ENCODE measurements around the gene TYMS. TPM values are rescaled to one million over a fixed set of nuclear protein-coding genes. Genes with fewer than 3 reads are reported as not detected.

Gene TYMS
- total RNA-seq, 2 donors from 2014 or later = 32.8 to 131 TPM

- Histone ChIP-seq H3K27me3 (no peaks in the 10 kb centered on the region), H3K9ac (ENCODE audit: low read depth in 2 of 2, low read length in 2 of 2) (no peak overlapping the region), H3K4me1 (no peaks in the 10 kb centered on the region), H3K4me3 (no peak overlapping the region), H3K27ac (no peak overlapping the region), H3K36me3 (no peaks in the 10 kb centered on the region), H3K9me3 (no peaks in the 10 kb centered on the region)
- no peak for DNase-seq
- intact Hi-C loops (cut with DNase I) = no loop called here
- no peak for TF ChIP-seq CTCF (IDR thresholded peaks at IDR 0.05)
Observed at GRCh38 chr18:629269-630150, 27.9 kb upstream of the TYMS start.

DNA sequence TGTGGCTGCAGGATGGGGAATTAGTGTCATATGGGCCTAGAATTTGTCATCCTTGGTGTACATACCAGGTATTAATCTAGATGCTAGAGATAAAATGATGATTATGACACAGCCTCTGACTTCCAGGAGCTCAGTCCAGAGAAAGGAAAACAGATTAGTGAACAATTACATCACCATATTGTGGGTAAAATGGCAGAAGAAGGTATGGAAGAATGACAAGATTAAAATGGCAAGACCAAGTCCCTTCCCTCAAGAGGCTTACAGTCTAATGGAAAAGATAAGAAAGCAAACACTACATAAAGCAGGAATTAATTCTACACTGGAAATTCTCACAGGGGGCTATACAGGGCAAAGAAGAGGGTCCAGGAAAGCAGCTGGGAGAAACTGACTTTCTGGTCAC lies 25.9 kb upstream of the TYMS start:
- H3K27me3 ChIP-seq = no peaks in the 10 kb centered on the region

DNA sequence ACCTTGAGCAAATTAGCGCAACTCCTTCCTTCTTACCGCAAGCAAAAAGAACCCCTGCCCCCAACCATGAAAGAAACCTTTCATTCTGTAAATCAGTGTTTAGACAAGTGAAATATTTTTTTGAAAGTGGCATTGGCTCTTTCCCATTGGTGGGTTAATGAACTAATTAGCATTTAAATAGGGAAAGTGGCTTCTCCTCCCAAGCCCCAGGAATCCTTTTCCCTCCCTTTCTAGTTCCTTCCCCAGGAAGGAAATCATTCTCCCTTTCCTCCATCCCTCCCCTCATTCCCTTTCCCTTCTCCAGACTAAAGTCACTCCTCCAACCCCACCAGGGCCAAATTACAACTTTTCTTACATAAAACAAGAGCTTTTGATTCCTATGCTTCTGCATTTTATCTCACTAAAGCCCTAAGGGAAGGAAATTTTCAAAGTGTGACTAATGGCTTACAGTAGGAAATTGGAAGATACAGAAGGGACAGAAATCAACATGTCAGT lies 22.9 kb upstream of the TYMS start:
- Histone ChIP-seq H3K9ac (ENCODE audit: low read depth in 2 of 2, low read length in 2 of 2) (no peak overlapping the region), H3K9me3 (no peaks in the 10 kb centered on the region), H3K27me3 (no peaks in the 10 kb centered on the region), H3K4me1 (no peaks in the 10 kb centered on the region), H3K27ac (no peak overlapping the region), H3K4me3 (no peak overlapping the region), H3K36me3 (no peaks in the 10 kb centered on the region)
- intact Hi-C loops (cut with DNase I) = no loop called here
- no peak for DNase-seq
- no peak for TF ChIP-seq CTCF (IDR thresholded peaks at IDR 0.05)

More for the DNA sequence above, 25.9 kb upstream of the TYMS start:
- Histone ChIP-seq H3K4me3 (no peak overlapping the region), H3K27ac (no peak overlapping the region), H3K9me3 (no peaks in the 10 kb centered on the region), H3K4me1 (no peaks in the 10 kb centered on the region), H3K9ac (ENCODE audit: low read depth in 2 of 2, low read length in 2 of 2) (no peak overlapping the region), H3K36me3 (no peaks in the 10 kb centered on the region)
- no peak for TF ChIP-seq CTCF (IDR thresholded peaks at IDR 0.05)
- intact Hi-C loops (cut with DNase I) = no loop called here
- DNase-seq = no peak

DNA sequence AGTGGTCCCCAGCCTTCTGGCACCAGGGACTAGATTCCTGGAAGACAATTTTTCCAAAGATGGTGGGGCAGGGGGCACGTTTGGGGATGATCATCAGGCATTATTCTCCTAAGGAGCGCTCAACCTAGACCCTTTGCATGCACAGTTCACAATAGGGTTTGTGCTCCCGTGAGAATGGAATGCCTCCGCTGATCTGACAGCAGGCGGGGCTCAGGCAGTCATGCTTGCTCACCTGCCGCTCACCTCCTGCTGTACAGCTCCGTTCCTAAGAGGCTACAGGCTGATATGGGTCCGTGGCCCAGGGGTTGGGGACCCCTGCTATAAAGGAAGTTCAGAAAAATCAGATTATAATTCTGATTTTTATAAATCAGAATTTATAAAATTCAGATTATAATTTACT lies 22.3 kb upstream of the TYMS start:
- Histone ChIP-seq H3K9me3 (no peaks in the 10 kb centered on the region), H3K4me3 (no peak overlapping the region), H3K4me1 (no peaks in the 10 kb centered on the region), H3K27ac (no peak overlapping the region), H3K36me3 (no peaks in the 10 kb centered on the region), H3K27me3 (no peaks in the 10 kb centered on the region), H3K9ac (ENCODE audit: low read depth in 2 of 2, low read length in 2 of 2) (no peak overlapping the region)
- no peak for TF ChIP-seq CTCF (IDR thresholded peaks at IDR 0.05)
- no peak for DNase-seq
- intact Hi-C loops (cut with DNase I) = no loop called here

DNA sequence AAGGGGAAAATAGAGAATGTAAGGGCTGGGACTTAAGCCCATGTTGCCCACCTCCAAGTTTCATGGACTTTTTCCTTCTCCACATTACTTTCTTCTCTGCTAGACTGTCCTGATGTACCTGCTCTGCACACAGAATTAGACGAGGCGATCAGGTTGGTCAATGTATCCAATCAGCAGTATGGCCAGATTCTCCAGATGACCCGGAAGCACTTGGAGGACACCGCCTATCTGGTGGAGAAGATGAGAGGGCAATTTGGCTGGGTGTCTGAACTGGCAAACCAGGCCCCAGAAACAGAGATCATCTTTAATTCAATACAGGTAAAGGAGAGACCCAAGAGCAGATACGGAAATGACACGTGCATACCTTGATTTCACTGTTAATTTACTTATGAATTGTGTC lies 16.2 kb upstream of the TYMS start:
- no peak overlapping the region for H3K27ac ChIP-seq
- DNase-seq = no peak
- H3K36me3 ChIP-seq = no peaks in the 10 kb centered on the region
- no peaks in the 10 kb centered on the region for H3K27me3 ChIP-seq
- no peaks in the 10 kb centered on the region for H3K9me3 ChIP-seq
- no peak overlapping the region for H3K4me3 ChIP-seq
- intact Hi-C loops (cut with DNase I) = no loop called here
- H3K9ac ChIP-seq (ENCODE audit: low read depth in 2 of 2, low read length in 2 of 2) = no peak overlapping the region
- TF ChIP-seq CTCF (IDR thresholded peaks at IDR 0.05) = no peak
- H3K4me1 ChIP-seq = no peaks in the 10 kb centered on the region
